Measurements from ENCODE around the gene HPN.
"Not testable (repeated sequence)": the region's sequence is repeated elsewhere in the genome, so short reads cannot be mapped to it uniquely, and the experiment has no call there.

Gene HPN

DNA sequence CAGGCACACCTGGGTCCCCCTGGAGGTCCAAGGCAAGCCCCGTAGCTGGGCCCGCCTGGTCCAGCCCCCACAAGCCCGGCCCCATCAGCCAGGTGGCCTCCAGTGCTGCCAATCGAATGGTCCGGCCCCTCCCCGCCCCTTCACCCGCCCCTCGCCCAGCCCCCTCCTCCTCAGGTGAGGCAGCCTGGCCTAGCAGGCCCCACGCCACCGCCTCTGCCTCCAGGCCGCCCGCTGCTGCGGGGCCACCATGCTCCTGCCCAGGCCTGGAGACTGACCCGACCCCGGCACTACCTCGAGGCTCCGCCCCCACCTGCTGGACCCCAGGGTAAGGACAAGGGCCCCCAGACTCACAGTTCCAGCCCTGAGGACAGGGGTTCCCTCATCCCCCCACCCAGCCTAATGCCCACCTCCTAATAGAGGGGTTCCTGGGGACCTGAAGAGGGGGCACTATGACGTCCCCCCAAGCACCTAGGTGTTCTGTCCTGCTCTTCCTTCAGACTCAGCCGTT, at the start of gene HPN:
TSS of gene HPN (plus strand) at position 174 of the 508 bp plus-strand sequence. CDS start 786 bp downstream, outside the sequence.
- no peak within 1 kb of the TSS for H3K4me3 ChIP-seq (ENCODE audit: low read length)
- DNase-seq, result no peak
- H3F3A ChIP-seq (ENCODE audit: insufficient read depth, low read length), result no peaks in the 10 kb centered on the region

GRCh38 chr19:34992582-34992981, 48.9 kb upstream of the HPN start:
- H3F3A ChIP-seq (ENCODE audit: insufficient read depth, low read length); H3K4me2 ChIP-seq (ENCODE audit: low read depth, low read length); H3K79me2 ChIP-seq (ENCODE audit: low read length); H3K9ac ChIP-seq (ENCODE audit: low read length); H3K27me3 ChIP-seq (replicated peaks; ENCODE audit: insufficient read depth, low read length); H3K9me3 ChIP-seq (replicated peaks; ENCODE audit: insufficient read depth, low read length); H3K4me1 ChIP-seq (ENCODE audit: low read length); H4K20me1 ChIP-seq (ENCODE audit: insufficient read depth, low read length); H3K4me3 ChIP-seq (ENCODE audit: low read length); H3K9me2 ChIP-seq (replicated peaks; ENCODE audit: insufficient read depth, low read length); H3K36me3 ChIP-seq (replicated peaks; ENCODE audit: insufficient read depth, low read length); H3K27ac ChIP-seq (ENCODE audit: low read length); DNase-seq; H2AFZ ChIP-seq (ENCODE audit: low read length): not testable (repeated sequence)

More for the DNA sequence above, at the start of gene HPN:
- H3K9me2 ChIP-seq (replicated peaks; ENCODE audit: insufficient read depth, low read length), result no peaks in the 10 kb centered on the region
- TF ChIP-seq, protein P1, sequence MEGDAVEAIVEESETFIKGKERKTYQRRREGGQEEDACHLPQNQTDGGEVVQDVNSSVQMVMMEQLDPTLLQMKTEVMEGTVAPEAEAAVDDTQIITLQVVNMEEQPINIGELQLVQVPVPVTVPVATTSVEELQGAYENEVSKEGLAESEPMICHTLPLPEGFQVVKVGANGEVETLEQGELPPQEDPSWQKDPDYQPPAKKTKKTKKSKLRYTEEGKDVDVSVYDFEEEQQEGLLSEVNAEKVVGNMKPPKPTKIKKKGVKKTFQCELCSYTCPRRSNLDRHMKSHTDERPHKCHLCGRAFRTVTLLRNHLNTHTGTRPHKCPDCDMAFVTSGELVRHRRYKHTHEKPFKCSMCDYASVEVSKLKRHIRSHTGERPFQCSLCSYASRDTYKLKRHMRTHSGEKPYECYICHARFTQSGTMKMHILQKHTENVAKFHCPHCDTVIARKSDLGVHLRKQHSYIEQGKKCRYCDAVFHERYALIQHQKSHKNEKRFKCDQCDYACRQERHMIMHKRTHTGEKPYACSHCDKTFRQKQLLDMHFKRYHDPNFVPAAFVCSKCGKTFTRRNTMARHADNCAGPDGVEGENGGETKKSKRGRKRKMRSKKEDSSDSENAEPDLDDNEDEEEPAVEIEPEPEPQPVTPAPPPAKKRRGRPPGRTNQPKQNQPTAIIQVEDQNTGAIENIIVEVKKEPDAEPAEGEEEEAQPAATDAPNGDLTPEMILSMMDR (IDR thresholded peaks at IDR 0.05; ENCODE audit: low read length), result no peak
- no peak for TF ChIP-seq EZH2 (optimal IDR thresholded peaks at IDR 0.05; ENCODE audit: low read depth, low read length)
- no peak for TF ChIP-seq EZH2phosphoT487 (IDR thresholded peaks at IDR 0.05; ENCODE audit: low read length)
- H3K9me3 ChIP-seq (replicated peaks; ENCODE audit: insufficient read depth, low read length), result no peaks in the 10 kb centered on the region
- 0 out of 2 replicates have a peak, but pooled peaks cover 2% of the 10 kb centered on the region for H4K20me1 ChIP-seq (ENCODE audit: insufficient read depth, low read length)
- peak within 1 kb of the TSS; percentile 34; the same call in 1 of the 2 replicates for H3K4me2 ChIP-seq (ENCODE audit: low read depth, low read length)
- peaks cover 83% of the 10 kb centered on the region for H3K27me3 ChIP-seq (replicated peaks; ENCODE audit: insufficient read depth, low read length)
- no peak within 1 kb of the TSS for H2AFZ ChIP-seq (ENCODE audit: low read length)
- H3K36me3 ChIP-seq (replicated peaks; ENCODE audit: insufficient read depth, low read length), result no peaks in the 10 kb centered on the region
- H3K27ac ChIP-seq (ENCODE audit: low read length), result no peak within 1 kb of the TSS
- no peaks in the 10 kb centered on the region for H3K79me2 ChIP-seq (ENCODE audit: low read length)
- H3K4me1 ChIP-seq (ENCODE audit: low read length), result no peaks in the 10 kb centered on the region
- H3K9ac ChIP-seq (ENCODE audit: low read length), result no peak within 1 kb of the TSS

GRCh38 chr19:34994286-34994642, 47.3 kb upstream of the HPN start:
- no peak overlapping the region for H3K9ac ChIP-seq (ENCODE audit: low read length)
- no peak overlapping the region for H3K4me2 ChIP-seq (ENCODE audit: low read depth, low read length)
- no peaks in the 10 kb centered on the region for H3K79me2 ChIP-seq (ENCODE audit: low read length)
- no peaks in the 10 kb centered on the region for H3F3A ChIP-seq (ENCODE audit: insufficient read depth, low read length)
- H3K36me3 ChIP-seq (replicated peaks; ENCODE audit: insufficient read depth, low read length), result no peaks in the 10 kb centered on the region
- no peak for DNase-seq
- no peaks in the 10 kb centered on the region for H3K9me2 ChIP-seq (replicated peaks; ENCODE audit: insufficient read depth, low read length)
- H3K27ac ChIP-seq (ENCODE audit: low read length), result no peak overlapping the region
- no peaks in the 10 kb centered on the region for H4K20me1 ChIP-seq (ENCODE audit: insufficient read depth, low read length)
- H3K9me3 ChIP-seq (replicated peaks; ENCODE audit: insufficient read depth, low read length), result no peaks in the 10 kb centered on the region
- TF ChIP-seq EZH2 (optimal IDR thresholded peaks at IDR 0.05; ENCODE audit: low read depth, low read length), result no peak
- no peak for TF ChIP-seq EZH2phosphoT487 (IDR thresholded peaks at IDR 0.05; ENCODE audit: low read length)
- TF ChIP-seq, protein P1 (IDR thresholded peaks at IDR 0.05; ENCODE audit: low read length), result no peak
- H3K27me3 ChIP-seq (replicated peaks; ENCODE audit: insufficient read depth, low read length), result peaks cover 8% of the 10 kb centered on the region; the same call in 1 of the 2 replicates
- no peak overlapping the region for H3K4me3 ChIP-seq (ENCODE audit: low read length)
- H3K4me1 ChIP-seq (ENCODE audit: low read length), result 0 out of 2 replicates have a peak, but pooled peaks cover 10% of the 10 kb centered on the region
- H2AFZ ChIP-seq (ENCODE audit: low read length), result peak overlapping the region; percentile 10; the same call in 1 of the 2 replicates

Data from MM.1S (cell line).